ENCODE data around the gene PTPN12. TPM values are rescaled to one million over a fixed set of nuclear protein-coding genes. Genes with fewer than 3 reads are reported as not detected.

PTPN12 gene
- total RNA-seq, 1 donor from 2014 or later, result 25.5 TPM

- DNase-seq (ENCODE audit: low read depth), result no peak
- TF ChIP-seq CTCF (conservative IDR thresholded peaks at IDR 0.05; ENCODE audit: low read depth, low read length), result no peak
- no peak overlapping the region for H3K4me3 ChIP-seq (ENCODE audit: low read depth, low read length)
Measured at GRCh38 chr7:77679608-77680007, 142.5 kb downstream of the PTPN12 start.

- H3K4me3 ChIP-seq (ENCODE audit: low read depth, low read length), result no peak overlapping the region
- no peak for TF ChIP-seq CTCF (conservative IDR thresholded peaks at IDR 0.05; ENCODE audit: low read depth, low read length)
- no peak for DNase-seq (ENCODE audit: low read depth)
Measured at GRCh38 chr7:77680266-77680665, 143.2 kb downstream of the PTPN12 start.

GRCh38 chr7:77684030-77684429 lies 146.9 kb downstream of the PTPN12 start:
- no peak for DNase-seq (ENCODE audit: low read depth)
- no peak overlapping the region for H3K4me3 ChIP-seq (ENCODE audit: low read depth, low read length)
- TF ChIP-seq CTCF (conservative IDR thresholded peaks at IDR 0.05; ENCODE audit: low read depth, low read length), result no peak

GRCh38 chr7:77685233-77685632 lies 148.1 kb downstream of the PTPN12 start:
- no peak for DNase-seq (ENCODE audit: low read depth)
- TF ChIP-seq CTCF (conservative IDR thresholded peaks at IDR 0.05; ENCODE audit: low read depth, low read length), result no peak
- H3K4me3 ChIP-seq (ENCODE audit: low read depth, low read length), result no peak overlapping the region

- TF ChIP-seq CTCF (conservative IDR thresholded peaks at IDR 0.05; ENCODE audit: low read depth, low read length), result no peak
- DNase-seq (ENCODE audit: low read depth), result no peak
- H3K4me3 ChIP-seq (ENCODE audit: low read depth, low read length), result no peak overlapping the region
Measured at GRCh38 chr7:77687100-77687746, 150.1 kb downstream of the PTPN12 start.

- TF ChIP-seq CTCF (conservative IDR thresholded peaks at IDR 0.05; ENCODE audit: low read depth, low read length), result no peak
- DNase-seq (ENCODE audit: low read depth), result no peak
Measured at GRCh38 chr7:77687747-77688144, 150.7 kb downstream of the PTPN12 start.

More at GRCh38 chr7:77687747-77688144, 150.7 kb downstream of the PTPN12 start:
- H3K4me3 ChIP-seq (ENCODE audit: low read depth, low read length), result no peak overlapping the region

Other genes starting within 250 kb of the PTPN12 start
- 1.2 and 3.0 TPM in 2 replicates for gene GSAP, start 120.9 kb upstream of the PTPN12 start, total RNA-seq
- gene RSBN1L, start 159.2 kb downstream of the PTPN12 start, total RNA-seq, result 7.6 and 13.0 TPM in 2 replicates